HEK293 (cell line): ENCODE data around the gene SHISA6.

Experiments used
- CTCF ChIP-seq: fragments of 450-650 bp; formaldehyde crosslinking; IDR thresholded peaks from 2 replicates; pipeline ENCODE4 v1.5.1; 2016; ENCODE audit warnings: missing biosample characterization, missing genetic modification characterization
- PRDM1 ChIP-seq: fragments of 450-650 bp; formaldehyde crosslinking; IDR thresholded peaks from 2 replicates; pipeline ENCODE4; 2016; ENCODE audit warnings: missing biosample characterization, missing genetic modification characterization
- ZBTB21 ChIP-seq: fragments of 450-650 bp; formaldehyde crosslinking; IDR thresholded peaks from 2 replicates; pipeline ENCODE4 v1.5.1; 2017; ENCODE audit warnings: missing biosample characterization, missing genetic modification characterization
- ZNF239 ChIP-seq: fragments of 450-650 bp; formaldehyde crosslinking; IDR thresholded peaks from 2 replicates; pipeline ENCODE4 v1.5.1; 2016; ENCODE audit warnings: missing biosample characterization, missing genetic modification characterization
- ZNF513 ChIP-seq: fragments of 450-650 bp; IDR thresholded peaks from 2 replicates; pipeline ENCODE4 v1.5.1; 2018; ENCODE audit warnings: missing biosample characterization, missing genetic modification characterization
- TF ChIP-seq, protein P1 (sequence below): sonication (generic); formaldehyde crosslinking; IDR thresholded peaks from 2 replicates; pipeline ENCODE4 v1.8.1; 2022; ENCODE audit warnings: mild to moderate bottlenecking, moderate library complexity, missing genetic modification reagents

- no peak for TF ChIP-seq CTCF (tag by site-specific recombination)
- TF ChIP-seq, protein P1, sequence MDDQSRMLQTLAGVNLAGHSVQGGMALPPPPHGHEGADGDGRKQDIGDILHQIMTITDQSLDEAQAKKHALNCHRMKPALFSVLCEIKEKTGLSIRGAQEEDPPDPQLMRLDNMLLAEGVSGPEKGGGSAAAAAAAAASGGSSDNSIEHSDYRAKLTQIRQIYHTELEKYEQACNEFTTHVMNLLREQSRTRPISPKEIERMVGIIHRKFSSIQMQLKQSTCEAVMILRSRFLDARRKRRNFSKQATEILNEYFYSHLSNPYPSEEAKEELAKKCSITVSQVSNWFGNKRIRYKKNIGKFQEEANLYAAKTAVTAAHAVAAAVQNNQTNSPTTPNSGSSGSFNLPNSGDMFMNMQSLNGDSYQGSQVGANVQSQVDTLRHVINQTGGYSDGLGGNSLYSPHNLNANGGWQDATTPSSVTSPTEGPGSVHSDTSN (CRISPR knock-in tag), result no peak
- TF ChIP-seq ZNF239 (tag by site-specific recombination), result no peak
- no peak for TF ChIP-seq PRDM1 (tag by site-specific recombination)
- TF ChIP-seq ZNF513 (tag by site-specific recombination), result no peak
- TF ChIP-seq ZBTB21 (tag by site-specific recombination), result no peak
Observed at GRCh38 chr17:11564589-11565380, 323.8 kb downstream of the SHISA6 start.
